Small intestine (tissue), 7 donors: ENCODE data around the gene ENO3. TPM values are rescaled to one million over a fixed set of nuclear protein-coding genes. Genes with fewer than 3 reads are reported as not detected.
A peak's percentile ranks its signal among the peaks of the same experiment; 100 is the strongest.

Experiments used
- DNase-seq, 2 donors: peaks; one replicate each; pipeline versions ENCODE4 v3.0.0 to v3.0.0-alpha.2; 2013
- FAIRE-seq: peaks from 2 replicates; lab custom pipeline; 2012; peaks lifted over from hg19 to GRCh38; lab: Jason Lieb, UNC
- H3K27ac ChIP-seq, 3 donors: one replicate each; pipeline ENCODE4 v1.5.1; 2013; ENCODE audit warnings: low read length in 2 of 3, mild to moderate bottlenecking in 2 of 3, control low read depth in 1 of 3, inconsistent platforms in 1 of 3, low read depth in 1 of 3, moderate library complexity in 1 of 3
- H3K27me3 ChIP-seq, 3 donors: one replicate each; pipeline ENCODE4 v1.6.1; 2013; ENCODE audit warnings: low read length in 3 of 3, inconsistent platforms in 1 of 3; ENCODE audit not compliant: control insufficient read depth in 3 of 3, insufficient read depth in 3 of 3
- H3K36me3 ChIP-seq, 3 donors: one replicate each; pipeline ENCODE4 v1.6.1; 2013; ENCODE audit warnings: low read length in 3 of 3, inconsistent platforms in 1 of 3, low read depth in 1 of 3, mild to moderate bottlenecking in 1 of 3, moderate library complexity in 1 of 3; ENCODE audit not compliant: control insufficient read depth in 3 of 3, insufficient read depth in 2 of 3
- H3K4me1 ChIP-seq, 3 donors: one replicate each; pipeline ENCODE4 v1.6.1; 2013; ENCODE audit warnings: low read length in 2 of 3, inconsistent platforms in 1 of 3, low read depth in 1 of 3, mild to moderate bottlenecking in 1 of 3, moderate library complexity in 1 of 3; ENCODE audit not compliant: control insufficient read depth in 3 of 3, insufficient read depth in 2 of 3
- H3K4me3 ChIP-seq, 3 donors: one replicate each; pipeline ENCODE4 v1.5.1; 2013; ENCODE audit warnings: low read length in 3 of 3, control low read depth in 1 of 3, inconsistent platforms in 1 of 3, low read depth in 1 of 3, mild to moderate bottlenecking in 1 of 3, moderate library complexity in 1 of 3
- H3K9me3 ChIP-seq, 2 donors: one replicate each; pipeline ENCODE4 v1.6.1; 2013; ENCODE audit warnings: low read depth in 1 of 2, low read length in 1 of 2; ENCODE audit not compliant: control insufficient read depth in 2 of 2, insufficient read depth in 1 of 2
- WGBS, 3 donors: extraction: QIAGEN DNeasy Blood & Tissue Kit; methylation state at CpG; one replicate each; pipeline ENCODE4 v1.1.7; 2013; 5-methylcytosine and 5-hydroxymethylcytosine counted together
- polyA plus RNA-seq, 4 donors: library from polyadenylated mRNA; stranded (reverse) in 3 of 4; unstranded in 1 of 4; fragments of 200-250 nt in 3 of 4; fragments of 120-200 nt in 1 of 4; gene quantifications; one replicate each; pipeline versions ENCODE4 v1.2.1 to v1.2.3, GENCODE V29; 2013
- donor health status: healthy with polysubstance abuse.
- donor health status: control.
- donor health status: control.
- donor health status: Bipolar disorder and iron deficiency.
- donor health status: healthy.

ENO3 gene
- polyA plus RNA-seq, 4 donors = 10.7 to 98.0 (median 27.5) TPM

DNA sequence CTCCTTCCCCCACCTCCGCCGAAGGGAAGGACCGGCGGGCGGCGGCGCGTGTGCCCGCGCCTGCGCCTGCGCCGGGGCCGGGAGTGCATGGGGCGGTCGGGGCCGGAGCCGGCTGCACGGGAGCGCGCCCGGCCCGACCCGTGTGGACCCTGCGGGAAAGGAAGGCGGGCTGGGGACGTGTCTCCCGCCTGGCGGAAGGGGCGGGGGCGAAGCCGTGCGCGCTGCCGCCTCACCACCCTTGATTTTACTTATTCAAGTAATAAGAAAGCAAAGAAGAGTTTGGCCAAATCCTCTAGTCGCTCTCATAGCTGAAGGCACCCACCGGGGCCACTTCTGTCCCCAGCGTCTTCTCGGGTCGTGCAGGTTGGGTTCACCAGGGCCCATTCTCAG, 2.0 kb upstream of the ENO3 start:
- Histone ChIP-seq H3K27ac (peak overlapping the region; percentile 91 to 100 (median 99)), H3K4me1 (peaks cover 3 to 40% (median 16%) of the 10 kb centered on the region in 3 donors), H3K4me3 (peak overlapping the region; percentile 54 to 93 (median 87)), H3K27me3 (no peaks in the 10 kb centered on the region), H3K36me3 (peaks cover 0 to 31% (median 16%) of the 10 kb centered on the region in 3 donors), H3K9me3 (no peaks in the 10 kb centered on the region)
- WGBS, 3 donors = 0 to 1% (median 0%) methylated on average over 25 to 40 of the region's 40 CpGs
- peak; percentile 89 to 96 for DNase-seq
- no peak for FAIRE-seq

DNA sequence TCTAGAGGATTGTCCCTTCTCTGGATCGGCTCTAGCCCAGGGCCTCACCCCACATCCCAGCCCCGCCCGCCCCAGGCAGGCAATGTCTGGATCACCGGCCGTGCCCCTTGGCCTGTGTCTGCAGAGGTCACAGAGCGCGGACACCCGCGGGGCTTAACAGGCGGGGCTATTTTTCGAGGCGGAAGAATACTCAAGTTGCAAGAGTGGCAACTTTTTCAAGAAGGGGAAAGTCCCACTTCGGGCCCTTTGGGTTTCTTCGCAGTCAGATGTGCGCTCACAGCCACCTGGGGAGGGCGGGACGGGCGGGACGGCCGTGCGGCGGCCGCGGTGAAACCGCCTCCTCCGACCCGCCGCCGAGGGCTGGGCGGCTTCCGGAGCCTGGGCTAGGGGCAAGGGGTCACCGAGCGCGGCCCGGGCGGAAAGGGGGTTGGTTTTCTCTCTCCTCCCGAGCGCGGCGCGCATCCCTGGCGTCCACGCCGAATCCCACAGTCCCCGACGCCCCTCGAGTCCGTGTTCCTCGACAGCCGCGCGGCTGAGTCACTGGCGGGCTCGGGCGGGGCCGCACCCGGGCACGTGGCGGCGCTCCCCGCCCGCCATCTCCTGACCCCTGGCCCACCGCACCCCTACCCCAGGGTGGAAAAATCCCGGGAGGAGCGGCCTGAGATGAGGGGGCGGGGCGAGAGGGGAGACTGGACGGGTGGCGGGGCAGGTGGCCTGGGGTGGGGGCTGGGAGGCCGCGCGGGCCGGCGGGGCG, 1.4 kb upstream of the ENO3 start:
- FAIRE-seq = no peak
- no peaks in the 10 kb centered on the region for H3K27me3 ChIP-seq
- 0 to 1% (median 1%) methylated on average over 42 to 75 of the region's 75 CpGs for WGBS, 3 donors

DNA sequence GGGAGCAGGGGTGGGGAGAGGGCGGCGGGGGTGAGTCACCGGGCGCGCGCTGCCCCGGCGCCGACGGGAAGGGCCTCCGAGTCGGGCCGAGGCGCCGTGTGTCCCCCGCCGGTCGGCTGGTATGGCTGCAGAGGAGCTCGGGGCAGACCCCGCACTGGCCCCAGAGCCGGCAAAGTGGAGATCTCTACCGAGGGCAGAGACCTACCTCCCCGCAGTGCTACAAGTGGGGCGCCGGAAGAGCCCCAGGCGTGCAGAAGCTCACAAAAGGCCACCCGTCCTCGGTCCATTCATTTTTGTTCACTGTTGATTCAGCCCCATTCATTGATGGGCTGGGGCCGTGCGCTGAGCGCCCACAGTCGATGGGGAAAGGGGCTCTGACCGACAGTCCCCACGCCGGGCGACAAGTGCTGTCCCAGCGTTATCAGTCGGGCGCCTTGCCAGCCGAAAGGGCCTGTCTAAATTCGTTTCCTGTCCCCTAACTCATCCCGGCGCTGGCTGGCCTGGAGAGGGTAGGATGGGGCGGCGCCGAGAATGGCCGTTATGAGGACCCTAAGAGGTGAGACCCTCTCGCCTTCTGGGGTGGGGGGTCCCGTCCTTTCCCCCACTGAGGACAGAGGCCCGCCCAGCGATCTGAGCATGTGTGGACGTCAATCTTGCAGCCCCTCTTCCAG, 709 bp upstream of the ENO3 start:
- H3K27me3 ChIP-seq = no peaks in the 10 kb centered on the region
- no peaks in the 10 kb centered on the region for H3K9me3 ChIP-seq
- peak in 1 of 2 donors; percentile 67 for DNase-seq
- H3K4me3 ChIP-seq = peak overlapping the region in 2 of 3 donors; percentile 69 to 87
- no peak for FAIRE-seq
- H3K27ac ChIP-seq = peak overlapping the region; percentile 95 to 100 (median 97)
- 2 to 4% (median 2%) methylated on average over 31 to 52 of the region's 52 CpGs for WGBS, 3 donors
- H3K36me3 ChIP-seq = peaks cover 0 to 19% (median 7%) of the 10 kb centered on the region in 3 donors
- H3K4me1 ChIP-seq = peaks cover 0 to 35% (median 13%) of the 10 kb centered on the region in 3 donors

More for the DNA sequence above, 1.4 kb upstream of the ENO3 start:
- Histone ChIP-seq H3K27ac (peak overlapping the region; percentile 91 to 100 (median 99)), H3K4me1 (peaks cover 3 to 40% (median 13%) of the 10 kb centered on the region in 3 donors), H3K9me3 (no peaks in the 10 kb centered on the region), H3K36me3 (peaks cover 0 to 26% (median 12%) of the 10 kb centered on the region in 3 donors), H3K4me3 (peak overlapping the region; percentile 54 to 93 (median 87))
- peak; percentile 91 to 93 for DNase-seq

DNA sequence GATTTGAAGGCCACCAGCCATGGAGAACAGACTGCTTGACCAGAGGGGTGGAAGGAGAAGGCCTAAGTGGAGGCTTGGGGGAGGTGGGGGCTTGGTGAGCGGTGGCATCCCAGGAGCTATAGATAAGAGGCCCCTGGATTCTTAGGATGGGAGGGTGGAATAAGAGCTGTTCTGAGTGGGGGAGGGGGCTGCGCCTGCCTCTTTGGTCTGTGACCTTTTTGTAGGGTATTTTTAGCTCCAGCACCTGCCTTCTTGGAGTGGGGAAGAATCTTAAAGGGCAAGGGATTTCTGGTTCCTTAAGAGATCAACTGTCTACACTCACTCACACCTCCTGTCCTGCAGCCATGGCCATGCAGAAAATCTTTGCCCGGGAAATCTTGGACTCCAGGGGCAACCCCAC, 567 bp downstream of the ENO3 start:
- FAIRE-seq (no peak), DNase-seq (no peak)
- no peaks in the 10 kb centered on the region for H3K27me3 ChIP-seq
- no peaks in the 10 kb centered on the region for H3K9me3 ChIP-seq
- peaks cover 0 to 22% (median 7%) of the 10 kb centered on the region in 3 donors for H3K4me1 ChIP-seq
- H3K36me3 ChIP-seq = peaks cover 0 to 9% (median 0%) of the 10 kb centered on the region in 3 donors
- WGBS, 3 donors = 83 to 93% (median 85%) methylated on average over 3 of the region's 3 CpGs
- H3K27ac ChIP-seq = peak overlapping the region in 1 of 3 donors; percentile 100
- H3K4me3 ChIP-seq = no peak overlapping the region

DNA sequence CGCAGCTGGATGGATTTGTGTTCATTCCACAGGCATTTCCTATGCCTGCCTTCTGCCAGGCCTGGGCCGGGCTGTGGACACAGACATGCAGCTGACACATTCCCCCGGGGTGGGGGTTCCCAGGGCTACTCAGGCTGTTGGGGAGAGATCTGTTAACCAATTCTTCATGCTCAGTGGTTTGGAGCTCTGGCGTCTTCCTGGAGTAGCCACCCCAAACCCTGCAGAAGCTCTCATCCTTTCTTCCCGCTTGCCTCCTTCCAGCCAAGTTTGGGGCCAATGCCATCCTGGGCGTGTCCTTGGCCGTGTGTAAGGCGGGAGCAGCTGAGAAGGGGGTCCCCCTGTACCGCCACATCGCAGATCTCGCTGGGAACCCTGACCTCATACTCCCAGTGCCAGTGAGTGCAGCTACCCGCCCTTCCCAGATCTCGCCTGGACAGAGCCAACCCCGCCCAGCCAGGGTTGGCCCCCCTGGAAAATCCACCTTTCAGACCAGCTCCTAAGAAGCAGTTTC, 2.6 kb downstream of the ENO3 start:
- 71 to 77% (median 71%) methylated on average over 14 of the region's 14 CpGs for WGBS, 3 donors
- peaks cover 0 to 17% (median 0%) of the 10 kb centered on the region in 3 donors for H3K36me3 ChIP-seq
- H3K4me1 ChIP-seq = peaks cover 0 to 19% (median 4%) of the 10 kb centered on the region in 3 donors
- no peak overlapping the region for H3K27ac ChIP-seq
- no peak overlapping the region for H3K4me3 ChIP-seq
- no peaks in the 10 kb centered on the region for H3K27me3 ChIP-seq
- FAIRE-seq (no peak), DNase-seq (no peak)
- no peaks in the 10 kb centered on the region for H3K9me3 ChIP-seq

DNA sequence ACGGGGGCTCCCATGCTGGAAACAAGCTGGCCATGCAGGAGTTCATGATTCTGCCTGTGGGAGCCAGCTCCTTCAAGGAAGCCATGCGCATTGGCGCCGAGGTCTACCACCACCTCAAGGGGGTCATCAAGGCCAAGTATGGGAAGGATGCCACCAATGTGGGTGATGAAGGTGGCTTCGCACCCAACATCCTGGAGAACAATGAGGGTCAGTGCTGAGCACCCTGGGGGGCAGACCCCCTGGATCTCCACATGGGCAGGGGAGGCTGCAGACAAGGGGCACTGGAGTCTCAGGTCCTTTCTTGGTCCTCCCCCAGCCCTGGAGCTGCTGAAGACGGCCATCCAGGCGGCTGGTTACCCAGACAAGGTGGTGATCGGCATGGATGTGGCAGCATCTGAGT, 4.2 kb downstream of the ENO3 start:
- no peak overlapping the region for H3K27ac ChIP-seq
- H3K36me3 ChIP-seq = peaks cover 0 to 29% (median 0%) of the 10 kb centered on the region in 3 donors
- H3K4me3 ChIP-seq = no peak overlapping the region
- no peaks in the 10 kb centered on the region for H3K27me3 ChIP-seq
- WGBS, 3 donors = 94 to 99% (median 97%) methylated on average over 8 of the region's 8 CpGs
- no peak for DNase-seq
- no peak for FAIRE-seq
- peaks cover 4 to 29% (median 4%) of the 10 kb centered on the region in 3 donors for H3K4me1 ChIP-seq
- H3K9me3 ChIP-seq = no peaks in the 10 kb centered on the region

DNA sequence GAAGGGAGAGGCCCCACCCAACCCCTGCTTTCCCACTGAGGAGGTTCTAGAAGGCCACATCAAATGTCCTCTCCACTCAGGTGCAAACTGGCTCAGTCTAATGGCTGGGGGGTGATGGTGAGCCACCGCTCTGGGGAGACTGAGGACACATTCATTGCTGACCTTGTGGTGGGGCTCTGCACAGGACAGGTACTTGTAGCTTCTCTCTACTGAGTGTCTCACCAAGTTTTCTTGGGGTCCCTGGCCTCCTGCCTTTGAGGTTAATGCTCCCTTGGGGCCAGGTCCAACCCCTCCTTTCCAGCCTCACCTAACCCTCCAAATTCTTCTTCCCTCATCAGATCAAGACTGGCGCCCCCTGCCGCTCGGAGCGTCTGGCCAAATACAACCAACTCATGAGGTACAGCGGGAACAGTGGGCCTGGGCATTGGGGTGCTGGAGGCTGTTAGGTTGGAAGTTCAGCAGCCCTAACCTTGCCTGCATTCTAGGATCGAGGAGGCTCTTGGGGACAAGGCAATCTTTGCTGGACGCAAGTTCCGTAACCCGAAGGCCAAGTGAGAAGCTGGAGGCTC, 5.7 kb downstream of the ENO3 start:
- no peak overlapping the region for H3K27ac ChIP-seq
- WGBS, 3 donors = 84 to 88% (median 88%) methylated on average over 10 of the region's 10 CpGs
- peaks cover 0 to 14% (median 4%) of the 10 kb centered on the region in 3 donors for H3K4me1 ChIP-seq
- H3K36me3 ChIP-seq = peaks cover 0 to 40% (median 0%) of the 10 kb centered on the region in 3 donors
- no peaks in the 10 kb centered on the region for H3K27me3 ChIP-seq
- FAIRE-seq = no peak
- peak in 1 of 2 donors; percentile 27 for DNase-seq
- no peaks in the 10 kb centered on the region for H3K9me3 ChIP-seq
- no peak overlapping the region for H3K4me3 ChIP-seq

DNA sequence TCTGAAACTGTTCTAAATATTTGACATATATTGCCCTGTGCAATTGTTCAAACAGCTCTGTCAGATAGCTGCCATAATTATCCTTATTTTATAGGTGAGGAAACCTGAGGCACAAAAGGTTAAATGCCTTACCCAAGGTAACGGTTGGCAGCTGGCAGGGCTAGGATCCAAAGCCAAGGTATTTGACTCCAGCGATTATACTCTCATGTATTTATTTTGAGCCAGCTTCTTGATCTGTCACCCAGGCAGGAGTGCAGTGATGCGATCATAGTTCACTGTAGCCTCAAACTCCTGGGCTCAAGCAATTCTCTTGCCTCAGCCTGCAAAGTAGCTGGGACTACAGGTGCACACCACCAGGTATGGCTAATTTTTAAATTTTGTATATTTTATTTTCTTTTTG, 7.2 kb downstream of the ENO3 start:
- no peak overlapping the region for H3K4me3 ChIP-seq
- DNase-seq (no peak), FAIRE-seq (no peak)
- WGBS, 3 donors = 31 to 75% (median 44%) methylated on average over 3 of the region's 3 CpGs
- peaks cover 0 to 11% (median 4%) of the 10 kb centered on the region in 3 donors for H3K4me1 ChIP-seq
- no peaks in the 10 kb centered on the region for H3K27me3 ChIP-seq
- H3K27ac ChIP-seq = no peak overlapping the region
- H3K36me3 ChIP-seq = peaks cover 0 to 49% (median 0%) of the 10 kb centered on the region in 3 donors
- no peaks in the 10 kb centered on the region for H3K9me3 ChIP-seq
